ENCODE measurements around the gene MRPL1.

DNA sequence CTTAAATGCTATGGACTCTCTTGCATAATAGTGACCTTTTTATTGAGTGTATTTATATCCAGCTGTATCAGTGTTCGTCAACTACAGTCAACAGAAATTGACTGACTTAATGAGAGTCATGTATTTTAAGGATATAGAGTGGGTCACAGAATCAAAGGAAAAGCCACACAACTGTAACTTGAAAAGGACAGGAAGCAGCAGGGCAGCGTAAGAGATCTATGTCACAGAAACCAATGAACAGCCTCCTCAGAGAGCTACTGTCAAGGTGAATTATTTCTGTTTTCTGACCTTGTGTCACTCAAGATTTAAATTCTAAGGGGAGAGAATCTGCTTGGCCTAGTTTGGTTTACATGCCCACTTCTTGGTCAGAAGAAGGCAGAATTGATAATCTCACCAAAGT, 100.4 kb downstream of the MRPL1 start:
- TF ChIP-seq HOXA9 (CRISPR knock-in tag; IDR thresholded peaks at IDR 0.05; ENCODE audit: borderline replicate concordance) (no peak), ISX (CRISPR knock-in tag; conservative IDR thresholded peaks at IDR 0.05) (no peak), RAD51 (IDR thresholded peaks at IDR 0.05; ENCODE audit: borderline replicate concordance) (no peak), NCOR1 (IDR thresholded peaks at IDR 0.05; ENCODE audit: borderline replicate concordance, low read length) (no peak), EP300 (IDR thresholded peaks at IDR 0.05; ENCODE audit: low read depth in 2 of 2, low read length in 2 of 2) (no peak), EP300 (CRISPR knock-in tag; IDR thresholded peaks at IDR 0.05; ENCODE audit: borderline replicate concordance) (no peak), ZNF7 (CRISPR knock-in tag; IDR thresholded peaks at IDR 0.05) (no peak)
